Activated CD4-positive, alpha-beta T cell treated with anti-CD3 and anti-CD28 coated beads for 1 hour (primary cell): ENCODE results near the gene MSH3.
"Not testable (repeated sequence)": the region's sequence is repeated elsewhere in the genome, so short reads cannot be mapped to it uniquely, and the experiment has no call there.

Experiments
- DNase-seq: peaks from one replicate; pipeline ENCODE4 v3.0.0-alpha.2; 2020

MSH3 gene

GRCh38 chr5:80864109-80864508 lies 209.7 kb downstream of the MSH3 start:
- no peak for DNase-seq

DNA sequence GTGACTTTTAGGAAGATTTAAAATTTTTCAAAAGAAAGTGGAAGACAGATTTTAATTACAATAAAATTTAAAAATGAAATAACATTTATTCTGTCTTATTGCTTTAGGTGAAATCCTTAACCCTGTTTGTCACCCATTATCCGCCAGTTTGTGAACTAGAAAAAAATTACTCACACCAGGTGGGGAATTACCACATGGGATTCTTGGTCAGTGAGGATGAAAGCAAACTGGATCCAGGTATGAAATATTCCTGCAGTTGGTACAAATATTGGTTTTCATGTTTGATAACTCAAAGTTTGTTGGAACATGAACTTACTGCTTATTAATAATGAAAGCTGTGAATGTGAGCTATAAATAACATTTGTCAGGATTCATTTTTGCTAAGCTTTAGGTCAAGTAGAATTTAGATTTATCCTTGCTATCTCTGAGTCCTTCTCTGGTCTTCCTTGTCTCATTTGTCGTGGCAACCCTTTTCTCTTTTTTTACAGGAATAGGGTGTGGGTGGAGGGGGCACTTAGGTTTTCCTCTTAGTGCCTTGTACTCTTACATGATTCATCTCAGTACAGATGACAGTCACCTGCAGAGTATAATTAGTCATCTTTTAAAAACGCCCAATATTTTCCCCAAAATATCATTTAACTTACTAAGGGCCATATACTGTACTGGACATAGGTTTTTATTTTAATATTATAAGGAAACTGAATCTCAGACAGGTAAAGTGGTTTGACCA lies 210.4 kb downstream of the MSH3 start:
- no peak for DNase-seq

DNA sequence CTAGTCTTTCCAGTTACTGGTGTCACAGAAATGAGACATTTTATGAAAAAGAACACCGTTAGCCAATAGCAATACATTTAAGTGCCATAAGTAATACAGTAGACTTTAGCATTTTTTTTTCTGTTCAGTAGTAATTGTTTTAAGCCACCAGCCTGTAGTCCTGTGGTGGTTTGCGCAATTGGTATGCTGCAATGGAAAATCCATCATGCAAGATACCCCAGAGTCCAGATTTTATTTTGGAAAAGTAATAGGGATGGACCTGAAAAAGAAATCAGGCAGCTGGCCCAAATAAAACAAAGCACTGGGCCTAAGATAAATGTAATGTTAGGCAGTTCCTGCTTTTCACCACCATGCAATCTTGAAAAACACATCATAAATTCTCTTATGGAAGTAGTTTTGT lies 211.1 kb downstream of the MSH3 start:
- DNase-seq: no peak

GRCh38 chr5:80866371-80866770 lies 211.9 kb downstream of the MSH3 start:
- no peak for DNase-seq

- no peak for DNase-seq
These were observed 212.8 kb downstream of the MSH3 start for GRCh38 chr5:80867233-80867632.

DNA sequence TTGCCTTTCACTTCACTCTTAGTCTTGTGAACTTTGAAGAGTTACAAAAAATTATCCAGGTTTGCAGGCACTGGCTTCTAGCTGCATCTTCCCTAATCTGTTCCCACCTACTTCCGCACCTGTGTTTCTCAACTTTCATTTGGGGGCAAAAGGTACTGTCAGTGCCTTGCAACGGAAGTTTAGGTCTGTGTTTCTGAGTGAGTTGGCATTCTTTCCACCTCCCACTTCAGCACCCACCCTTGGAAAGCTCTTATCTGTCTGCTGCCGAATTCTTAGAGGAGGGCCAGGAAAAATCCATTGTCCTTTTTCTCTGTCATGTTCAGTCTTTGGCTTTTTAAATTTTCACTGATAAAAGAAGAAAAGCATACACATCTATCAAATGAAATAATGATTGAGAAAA lies 216.0 kb downstream of the MSH3 start:
- no peak for DNase-seq

DNA sequence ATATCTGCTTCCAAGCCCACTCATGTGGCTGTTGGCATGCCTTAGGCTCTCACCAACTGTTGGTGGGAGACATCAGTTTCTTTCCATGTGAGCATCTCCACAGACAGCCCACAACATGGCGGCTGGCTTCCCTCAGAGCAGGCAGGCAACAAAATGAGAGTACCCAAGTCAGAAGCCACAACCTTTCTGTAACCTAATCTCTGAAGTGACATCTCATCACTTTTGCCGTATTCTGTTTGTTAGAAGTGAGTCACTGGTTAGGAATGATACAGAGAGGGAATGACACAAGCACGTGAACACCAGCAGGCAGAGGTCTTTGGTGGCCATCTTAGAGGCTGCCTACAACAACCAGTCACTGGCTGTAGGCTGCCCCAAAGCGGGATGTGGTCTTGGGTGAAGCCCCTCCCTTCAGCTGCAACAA lies 217.1 kb downstream of the MSH3 start:
- DNase-seq: no peak

- DNase-seq: no peak
These were observed 219.7 kb downstream of the MSH3 start for GRCh38 chr5:80874162-80874561.

DNA sequence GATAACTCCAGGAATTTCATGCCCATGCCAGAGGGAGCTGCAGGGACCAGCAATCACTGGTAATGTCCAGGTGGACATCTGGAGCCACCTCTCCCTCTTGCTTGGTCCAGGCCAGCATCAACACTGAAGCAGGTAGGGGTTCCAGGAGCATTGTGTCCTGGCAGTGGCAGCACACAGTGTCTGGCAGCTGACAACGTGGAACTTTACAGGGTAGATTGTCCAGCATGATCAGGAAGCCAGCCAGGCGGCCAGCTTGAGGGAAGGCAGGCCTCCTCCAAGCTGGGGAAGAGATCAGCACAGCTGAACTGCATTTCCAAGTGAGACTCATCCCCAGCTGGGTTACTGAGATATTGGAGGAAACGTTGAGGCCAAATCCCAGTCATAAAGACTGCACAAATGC lies 223.1 kb downstream of the MSH3 start:
- no peak for DNase-seq

GRCh38 chr5:80881726-80882125 lies 227.3 kb downstream of the MSH3 start:
- no peak for DNase-seq

DNA sequence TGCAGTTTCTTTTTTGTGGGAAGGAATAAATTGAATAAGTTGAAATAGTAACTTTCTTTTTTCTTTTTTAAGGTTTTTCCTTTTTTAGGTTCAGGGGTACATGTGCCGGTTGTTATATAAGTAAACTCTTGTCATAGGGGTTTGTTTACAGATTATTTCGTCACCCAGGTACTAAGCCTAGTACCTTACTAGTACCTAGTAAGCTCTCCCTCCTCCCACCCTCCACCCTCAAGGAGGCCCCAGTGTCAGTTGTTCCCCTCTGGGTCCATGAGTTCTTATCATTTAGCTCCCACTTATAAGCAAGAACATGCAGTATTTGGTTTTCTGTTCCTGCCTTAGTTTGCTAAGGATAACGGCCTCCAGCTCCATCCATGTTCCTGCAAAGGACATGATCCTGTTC lies 228.9 kb downstream of the MSH3 start:
- not testable (repeated sequence) for DNase-seq

DNA sequence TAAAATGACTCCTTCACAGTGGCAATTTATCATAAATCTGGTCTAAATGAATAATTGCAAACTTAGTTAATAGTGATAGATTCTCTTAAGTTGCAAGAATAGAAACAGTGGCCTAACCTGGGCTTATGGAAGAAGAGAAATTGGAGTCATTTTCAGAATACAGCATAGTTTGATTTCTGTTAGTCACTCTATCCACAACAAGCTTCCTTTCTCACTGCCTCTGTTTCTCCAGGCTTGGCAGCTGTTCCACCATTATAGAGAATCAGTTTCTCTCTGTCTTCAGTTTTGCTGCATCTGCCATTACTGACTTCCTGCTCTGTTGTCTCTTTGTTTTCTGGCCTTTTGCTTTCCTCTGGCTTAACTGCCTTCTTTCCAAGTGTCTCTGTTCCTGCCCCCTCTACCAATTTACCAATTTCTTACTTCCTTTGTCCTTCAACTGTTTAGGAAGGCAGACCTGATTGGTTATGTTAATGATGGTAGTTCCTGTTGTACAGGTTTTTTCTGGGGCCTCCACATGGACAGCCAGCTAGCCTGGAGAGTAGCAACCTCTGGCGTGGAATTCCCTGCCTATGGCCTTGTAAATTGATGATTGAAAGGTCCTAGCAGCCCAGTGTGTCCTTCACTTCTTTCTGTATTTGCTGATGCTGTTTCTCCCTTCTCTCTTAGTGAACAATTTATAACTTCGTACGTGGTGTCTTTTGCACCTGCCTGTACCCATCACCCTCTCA lies 229.8 kb downstream of the MSH3 start:
- DNase-seq: no peak

DNA sequence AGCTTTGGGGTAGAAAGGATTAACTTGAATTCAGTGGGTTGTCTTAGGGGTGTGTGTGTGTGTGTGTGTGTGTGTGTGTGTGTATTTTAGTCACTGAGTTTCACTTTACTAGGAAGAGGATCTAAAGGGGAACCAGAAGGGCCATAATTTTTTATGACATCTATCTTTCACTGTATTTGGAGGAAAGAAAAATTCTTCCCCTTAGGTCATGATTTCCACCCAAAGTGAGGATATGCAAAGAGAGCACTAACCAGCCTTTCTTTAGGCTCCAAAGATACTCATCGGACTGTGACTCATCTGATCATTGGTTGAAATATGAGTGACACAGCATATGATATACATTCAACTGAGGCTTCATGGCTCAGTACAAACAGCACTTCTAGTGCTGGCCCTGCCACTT lies 230.5 kb downstream of the MSH3 start:
- DNase-seq: no peak

DNA sequence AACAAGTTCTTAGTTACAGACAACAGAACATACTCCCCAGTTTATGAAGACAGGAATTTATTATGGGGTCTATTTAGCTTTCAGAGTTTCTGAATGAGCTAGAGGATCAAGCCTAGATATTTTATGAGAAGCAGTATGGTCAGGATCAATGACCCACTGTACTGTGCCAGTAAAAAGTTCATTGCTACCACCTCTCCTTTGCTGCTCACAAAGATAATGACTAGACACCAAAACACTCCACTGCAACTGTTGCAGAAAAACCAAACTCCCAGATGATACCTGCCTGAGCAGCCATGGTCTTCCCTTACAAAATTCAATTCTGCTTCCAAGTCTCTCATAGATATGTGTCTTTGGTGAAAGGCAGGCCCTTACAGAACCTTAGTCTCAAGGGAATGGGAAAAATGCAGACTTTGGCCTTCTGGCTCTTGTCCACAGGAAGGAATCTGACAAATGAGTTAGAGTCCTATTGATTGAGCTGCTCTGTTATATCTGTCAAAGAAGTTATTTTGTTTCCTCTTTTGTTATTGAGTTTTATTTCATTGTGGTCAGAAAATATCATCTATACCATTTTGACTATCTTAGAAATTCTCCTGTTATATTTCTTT lies 231.0 kb downstream of the MSH3 start:
- DNase-seq: no peak

DNA sequence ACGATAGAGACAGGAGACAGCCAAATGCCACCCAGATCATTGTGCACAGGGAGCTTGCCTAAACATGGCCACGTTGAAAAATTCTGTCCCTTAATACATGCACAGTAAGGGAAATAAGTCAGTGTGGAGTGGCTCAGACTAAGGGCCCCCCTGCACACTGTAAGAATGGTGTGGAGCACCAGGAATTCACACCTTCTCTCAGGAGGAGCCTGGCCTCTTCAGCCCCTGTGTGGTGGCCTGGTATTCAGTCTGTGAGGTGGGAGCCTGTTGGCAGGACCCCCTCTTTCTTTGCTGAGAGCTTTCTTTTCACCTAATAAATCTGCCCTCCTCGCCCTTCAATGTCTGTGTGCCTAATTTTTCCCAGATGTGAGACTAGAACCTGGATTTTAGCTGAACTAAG lies 239.6 kb downstream of the MSH3 start:
- no peak for DNase-seq

GRCh38 chr5:80895523-80895922 lies 241.1 kb downstream of the MSH3 start:
- DNase-seq: no peak

DNA sequence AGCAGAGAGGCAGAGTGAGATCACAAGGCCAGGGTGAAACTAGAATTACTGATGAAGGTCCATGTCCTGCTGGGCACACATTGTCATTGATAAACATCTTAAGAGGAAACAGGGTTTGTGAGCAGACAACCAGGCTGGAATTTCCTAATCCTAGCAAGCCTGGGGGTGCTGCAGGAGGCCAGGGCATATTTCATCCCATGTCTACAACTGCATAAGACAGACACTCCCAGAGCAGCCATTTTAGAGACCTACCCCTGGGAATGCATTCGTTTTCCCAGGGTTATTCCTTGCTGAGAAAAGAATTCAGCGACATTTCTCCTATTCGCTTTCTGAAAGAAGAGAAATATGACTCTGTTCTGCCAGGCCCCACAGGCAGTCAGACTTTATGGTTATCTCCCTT lies 248.2 kb downstream of the MSH3 start:
- not testable (repeated sequence) for DNase-seq

DNA sequence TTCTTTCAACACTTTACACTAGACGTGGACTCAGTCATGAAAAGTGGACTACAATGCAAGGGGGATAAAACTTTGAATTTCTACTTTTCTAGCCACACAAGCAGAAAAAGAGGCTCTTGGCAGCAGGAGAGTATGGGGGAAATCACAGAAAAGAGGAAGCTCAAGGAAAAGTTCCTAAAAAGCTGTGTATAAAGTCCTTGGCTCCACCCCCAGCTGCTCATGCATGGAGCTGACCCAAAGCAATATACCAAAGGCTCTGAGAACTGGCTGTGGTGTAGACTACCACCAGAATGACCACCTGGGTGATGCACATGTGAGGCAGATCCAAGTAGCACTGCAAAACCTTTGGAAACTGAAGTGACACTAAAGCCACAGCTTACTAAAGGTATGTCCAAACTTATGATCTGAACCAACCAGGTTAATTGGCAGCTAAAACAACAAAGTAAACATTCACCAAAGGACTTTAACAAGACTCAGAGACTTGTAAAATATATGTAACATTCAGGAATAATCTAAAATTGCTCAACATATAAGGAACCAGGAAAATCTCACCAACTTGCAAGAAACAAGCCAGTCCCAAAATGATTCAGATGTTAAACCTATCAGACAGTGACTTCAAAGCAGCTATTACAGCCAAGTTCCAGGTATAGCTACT lies 250.2 kb downstream of the MSH3 start:
- no peak for DNase-seq

DNA sequence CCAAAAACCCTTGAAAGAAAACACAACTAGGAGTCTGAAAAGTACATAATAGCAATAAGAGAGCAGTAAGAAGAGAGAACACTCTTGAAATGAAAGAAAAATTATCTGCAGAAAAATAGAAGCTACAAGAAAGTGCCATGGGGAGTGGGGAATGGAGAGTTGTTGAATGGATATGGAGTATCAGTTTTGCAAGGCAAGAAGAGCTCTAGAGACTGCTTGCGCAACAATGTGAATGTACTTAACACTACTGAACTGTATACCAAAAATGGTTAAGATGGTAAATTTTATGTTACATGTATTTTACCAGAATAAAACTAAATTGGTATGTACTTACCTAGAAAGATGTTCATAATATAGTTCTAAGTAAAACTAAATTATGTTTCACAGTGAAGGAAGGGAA lies 251.0 kb downstream of the MSH3 start:
- no peak for DNase-seq

DNA sequence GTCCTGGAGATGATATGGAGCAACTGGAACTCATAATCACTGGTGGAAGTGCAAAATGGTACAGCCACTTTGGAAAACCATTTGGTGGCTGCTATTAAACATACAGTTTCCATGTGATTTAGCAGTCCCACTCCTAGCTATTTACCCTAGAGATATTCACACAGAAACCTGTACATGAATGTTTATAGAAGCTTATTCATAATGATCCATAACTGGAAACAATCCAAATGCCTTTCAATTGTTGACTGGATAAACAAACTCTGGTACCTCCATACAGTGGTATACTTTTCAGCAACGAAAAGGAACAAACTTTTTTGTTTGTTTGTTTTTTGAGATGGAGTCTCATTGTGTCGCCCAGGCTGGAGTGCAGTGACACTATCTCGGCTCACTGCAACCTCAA lies 258.0 kb downstream of the MSH3 start:
- DNase-seq: no peak

GRCh38 chr5:80915716-80916115 lies 261.3 kb downstream of the MSH3 start:
- no peak for DNase-seq

DNA sequence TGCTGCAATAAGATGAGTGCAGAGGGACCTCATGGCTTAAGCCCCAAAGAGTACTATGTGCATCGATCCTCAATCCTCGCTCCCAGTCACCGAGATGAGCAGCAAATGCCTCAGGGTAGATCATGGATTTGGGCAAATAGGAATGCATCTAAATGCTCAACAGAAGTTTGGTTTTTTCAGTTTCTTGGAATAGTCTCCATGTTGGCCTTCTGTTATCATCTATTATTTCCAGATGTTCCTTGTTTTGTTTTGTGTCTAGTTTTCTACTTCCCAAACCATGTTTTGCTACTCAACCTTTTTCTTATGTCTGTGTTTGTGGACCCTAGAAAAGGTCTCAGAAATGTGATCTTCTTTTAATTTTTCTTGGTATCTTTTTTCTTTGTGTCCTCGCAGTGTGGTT lies 262.2 kb downstream of the MSH3 start:
- DNase-seq: no peak

- no peak for DNase-seq
These were observed 263.2 kb downstream of the MSH3 start for GRCh38 chr5:80917631-80918030.

GRCh38 chr5:80919678-80920196 lies 265.3 kb downstream of the MSH3 start:
- no peak for DNase-seq
